ENCODE results near the gene MAJIN. TPM values are rescaled to one million over a fixed set of nuclear protein-coding genes. Genes with fewer than 3 reads are reported as not detected.

Gene MAJIN
- total RNA-seq, 1 donor from 2014 or later: not detected

DNA sequence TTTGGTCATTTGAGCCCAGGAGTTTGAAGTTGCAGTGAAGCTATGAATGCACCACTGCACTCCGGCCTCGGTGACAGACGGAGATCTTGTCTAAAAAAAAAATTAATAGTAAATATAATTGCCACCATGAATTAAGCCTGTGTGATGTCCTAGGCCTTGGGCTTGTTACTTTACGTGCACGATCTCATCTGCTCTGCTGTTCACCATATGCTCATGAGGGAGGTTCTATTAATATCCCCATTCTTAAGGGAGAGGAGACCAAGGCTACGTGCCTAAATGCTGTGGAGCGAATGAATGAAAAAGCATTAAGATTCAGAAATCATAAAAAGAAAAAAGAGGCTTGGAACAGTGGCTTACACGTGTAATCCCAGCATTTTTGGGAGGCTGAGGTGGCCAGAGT is 52.3 kb downstream of the MAJIN start:
- Mint-ChIP-seq H3K9me3 (no peaks in the 10 kb centered on the region), H3K27me3 (no peaks in the 10 kb centered on the region), H3K36me3 (no peaks in the 10 kb centered on the region), H3K4me1 (ENCODE audit: unreplicated experiment) (peaks cover 13% of the 10 kb centered on the region), H3K4me3 (no peak overlapping the region), H3K27ac (no peak overlapping the region)
- TF ChIP-seq, protein P1, sequence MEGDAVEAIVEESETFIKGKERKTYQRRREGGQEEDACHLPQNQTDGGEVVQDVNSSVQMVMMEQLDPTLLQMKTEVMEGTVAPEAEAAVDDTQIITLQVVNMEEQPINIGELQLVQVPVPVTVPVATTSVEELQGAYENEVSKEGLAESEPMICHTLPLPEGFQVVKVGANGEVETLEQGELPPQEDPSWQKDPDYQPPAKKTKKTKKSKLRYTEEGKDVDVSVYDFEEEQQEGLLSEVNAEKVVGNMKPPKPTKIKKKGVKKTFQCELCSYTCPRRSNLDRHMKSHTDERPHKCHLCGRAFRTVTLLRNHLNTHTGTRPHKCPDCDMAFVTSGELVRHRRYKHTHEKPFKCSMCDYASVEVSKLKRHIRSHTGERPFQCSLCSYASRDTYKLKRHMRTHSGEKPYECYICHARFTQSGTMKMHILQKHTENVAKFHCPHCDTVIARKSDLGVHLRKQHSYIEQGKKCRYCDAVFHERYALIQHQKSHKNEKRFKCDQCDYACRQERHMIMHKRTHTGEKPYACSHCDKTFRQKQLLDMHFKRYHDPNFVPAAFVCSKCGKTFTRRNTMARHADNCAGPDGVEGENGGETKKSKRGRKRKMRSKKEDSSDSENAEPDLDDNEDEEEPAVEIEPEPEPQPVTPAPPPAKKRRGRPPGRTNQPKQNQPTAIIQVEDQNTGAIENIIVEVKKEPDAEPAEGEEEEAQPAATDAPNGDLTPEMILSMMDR (conservative IDR thresholded peaks at IDR 0.05): no peak
- no peak for DNase-seq (ENCODE audit: extremely low spot score, unreplicated experiment)

DNA sequence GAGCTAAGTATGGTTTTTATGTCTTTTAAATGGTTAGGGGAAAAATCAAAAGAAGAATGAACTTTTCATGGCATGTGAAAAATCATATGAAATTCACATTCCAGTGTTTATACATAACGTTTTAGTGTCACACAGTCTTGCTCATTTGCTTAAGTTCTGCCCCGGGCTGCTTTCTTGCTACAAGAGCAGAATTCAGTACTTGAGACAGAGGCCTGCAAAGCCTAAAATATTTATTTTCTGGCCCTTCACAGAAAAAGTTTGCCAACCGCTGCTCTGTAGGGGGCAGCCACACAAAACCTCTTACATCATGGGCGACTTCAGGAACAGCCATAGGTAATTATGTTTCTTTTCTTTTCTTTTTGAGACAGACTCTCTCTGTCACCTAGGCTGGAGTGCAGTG is 53.9 kb downstream of the MAJIN start:
- DNase-seq (ENCODE audit: extremely low spot score, unreplicated experiment): no peak
- Mint-ChIP-seq H3K4me1 (ENCODE audit: unreplicated experiment) (peaks cover 13% of the 10 kb centered on the region), H3K4me3 (peak overlapping the region; percentile 92), H3K9me3 (no peaks in the 10 kb centered on the region), H3K27me3 (no peaks in the 10 kb centered on the region), H3K27ac (peak overlapping the region; percentile 97), H3K36me3 (no peaks in the 10 kb centered on the region)
- TF ChIP-seq, protein P1 (conservative IDR thresholded peaks at IDR 0.05): no peak

DNA sequence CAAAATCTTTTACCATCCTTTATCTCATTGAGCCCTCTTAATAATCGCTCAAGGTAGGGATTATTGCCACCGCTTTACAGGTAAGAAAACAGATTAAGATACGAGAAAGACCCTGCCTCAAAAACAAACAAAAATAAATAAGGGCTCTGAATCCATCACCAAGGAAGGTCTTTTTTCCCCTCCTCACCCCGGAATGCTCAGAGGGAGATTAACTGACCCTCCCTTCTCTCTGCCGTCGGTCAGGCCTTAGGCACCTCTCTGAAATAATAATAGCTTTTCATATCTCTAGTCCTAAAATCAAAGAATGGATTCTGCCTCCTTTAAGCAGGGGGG is 54.3 kb downstream of the MAJIN start:
- H3K9me3 Mint-ChIP-seq: no peaks in the 10 kb centered on the region
- no peak for DNase-seq (ENCODE audit: extremely low spot score, unreplicated experiment)
- H3K4me1 Mint-ChIP-seq (ENCODE audit: unreplicated experiment): peaks cover 13% of the 10 kb centered on the region
- H3K27ac Mint-ChIP-seq: peak overlapping the region; percentile 97
- H3K36me3 Mint-ChIP-seq: no peaks in the 10 kb centered on the region
- H3K27me3 Mint-ChIP-seq: no peaks in the 10 kb centered on the region
- H3K4me3 Mint-ChIP-seq: peak overlapping the region; percentile 92
- TF ChIP-seq, protein P1 (conservative IDR thresholded peaks at IDR 0.05): no peak

DNA sequence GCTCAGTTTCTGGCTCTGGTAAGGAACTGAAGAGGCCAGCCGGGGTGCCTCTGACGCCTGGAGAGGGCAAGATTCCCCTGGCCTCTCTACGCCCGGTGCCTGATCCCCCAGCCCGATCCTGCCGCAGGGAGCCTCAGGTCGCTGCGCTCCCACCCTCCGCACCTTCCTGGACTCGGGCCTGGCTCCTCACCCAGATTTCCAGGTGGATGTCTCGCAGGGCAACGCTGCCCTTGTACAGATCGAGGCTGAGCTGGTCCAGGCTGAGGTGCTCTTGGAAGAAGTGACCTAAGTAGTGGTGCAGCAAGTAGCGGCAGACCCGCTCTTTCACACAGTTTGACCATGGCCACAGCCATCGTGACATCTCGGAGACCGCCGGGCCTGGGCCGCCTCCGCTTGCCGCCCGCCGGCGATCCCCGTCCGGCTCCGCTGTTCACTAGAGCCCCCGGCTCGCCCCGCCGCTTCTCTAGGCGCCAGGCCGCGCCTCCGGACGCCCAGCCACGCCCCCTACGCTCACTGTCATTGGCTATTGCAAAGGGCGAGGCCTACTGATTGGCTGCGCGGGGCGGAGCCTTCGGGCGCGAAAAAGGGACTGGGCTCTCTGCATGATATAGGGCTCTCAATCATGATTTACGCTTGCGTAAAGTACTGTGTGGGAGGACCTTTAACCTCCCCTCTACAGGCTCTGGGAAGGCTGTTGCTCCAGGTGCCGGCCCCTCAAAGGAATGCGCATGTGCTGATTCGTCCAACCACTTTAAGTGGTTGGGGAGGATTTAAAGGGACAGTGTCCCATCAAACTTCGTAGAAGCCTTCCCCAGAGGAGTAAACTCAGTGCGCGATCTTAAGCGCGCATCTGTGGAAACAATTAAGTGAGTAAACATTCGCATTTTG is 54.9 kb downstream of the MAJIN start, which contains the start of gene ATG2A:
Gene ATG2A, minus strand, starts transcription at position 435 of the 888 bp plus-strand sequence. Its CDS starts 74 bp downstream, at position 361.
- DNase-seq (ENCODE audit: extremely low spot score, unreplicated experiment): peak; percentile 98
- Mint-ChIP-seq H3K27ac (peak within 1 kb of the TSS; percentile 97), H3K4me3 (peak within 1 kb of the TSS; percentile 92), H3K36me3 (no peaks in the 10 kb centered on the region), H3K27me3 (no peaks in the 10 kb centered on the region), H3K4me1 (ENCODE audit: unreplicated experiment) (peaks cover 13% of the 10 kb centered on the region), H3K9me3 (no peaks in the 10 kb centered on the region)
- TF ChIP-seq, protein P1 (conservative IDR thresholded peaks at IDR 0.05): peak; percentile 20

DNA sequence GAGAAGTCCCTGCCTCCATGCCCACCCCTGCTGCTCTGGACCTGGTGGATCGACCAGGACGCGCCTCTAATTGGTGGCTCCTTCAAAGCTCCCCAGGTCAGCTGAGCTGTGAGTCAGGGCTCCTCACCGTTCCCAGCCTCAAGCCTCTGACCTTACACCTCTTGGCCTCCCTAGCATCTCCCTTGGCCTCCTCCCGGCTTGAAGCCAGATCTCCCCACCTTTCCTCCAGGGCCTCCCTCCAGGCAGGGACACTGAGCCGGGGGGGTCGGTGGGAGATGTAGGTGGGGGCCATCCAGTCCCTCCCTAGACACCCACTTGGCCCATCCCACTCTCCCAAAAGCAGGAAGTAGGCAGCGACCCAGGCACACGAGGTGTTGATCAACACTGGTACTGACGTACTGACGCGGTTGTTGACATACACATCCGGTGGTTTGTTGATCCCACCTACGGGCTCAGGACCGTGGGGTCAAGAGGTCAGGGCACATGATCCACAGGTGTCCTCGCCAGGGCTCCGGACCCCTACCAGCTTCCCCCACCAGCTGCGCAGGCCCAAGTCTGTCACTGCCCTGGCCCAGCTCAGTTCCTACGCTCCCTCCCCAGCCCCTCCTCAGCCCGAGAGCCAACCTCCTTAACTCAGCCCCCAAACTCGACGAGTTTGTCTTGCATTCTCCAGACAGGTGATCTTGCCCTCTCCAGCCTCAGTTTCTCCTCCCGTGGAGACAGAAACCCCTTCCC is 55.7 kb downstream of the MAJIN start:
- H3K36me3 Mint-ChIP-seq: no peaks in the 10 kb centered on the region
- no peaks in the 10 kb centered on the region for H3K9me3 Mint-ChIP-seq
- H3K27me3 Mint-ChIP-seq: no peaks in the 10 kb centered on the region
- TF ChIP-seq, protein P1 (conservative IDR thresholded peaks at IDR 0.05): no peak
- H3K27ac Mint-ChIP-seq: peak overlapping the region; percentile 97
- no peak for DNase-seq (ENCODE audit: extremely low spot score, unreplicated experiment)
- peak overlapping the region; percentile 92 for H3K4me3 Mint-ChIP-seq
- peaks cover 13% of the 10 kb centered on the region for H3K4me1 Mint-ChIP-seq (ENCODE audit: unreplicated experiment)

All from type B pancreatic cell (in vitro differentiated cells).